Measurements from ENCODE around the gene VWA8.
"Not testable (repeated sequence)": the region's sequence is repeated elsewhere in the genome, so short reads cannot be mapped to it uniquely, and the experiment has no call there.

The VWA8 gene

GRCh38 chr13:41842036-41842620, 118.8 kb downstream of the VWA8 start:
- DNase-seq = peak; percentile 26

- DNase-seq = no peak
These were observed 123.3 kb downstream of the VWA8 start for GRCh38 chr13:41837629-41838028.

- no peak for DNase-seq
These were observed 125.0 kb downstream of the VWA8 start for GRCh38 chr13:41835871-41836270.

GRCh38 chr13:41834697-41835096, 126.2 kb downstream of the VWA8 start:
- not testable (repeated sequence) for DNase-seq

GRCh38 chr13:41833831-41834230, 127.1 kb downstream of the VWA8 start:
- DNase-seq = no peak

GRCh38 chr13:41833201-41833600, 127.7 kb downstream of the VWA8 start:
- no peak for DNase-seq

- DNase-seq = no peak
These were observed 133.2 kb downstream of the VWA8 start for GRCh38 chr13:41827507-41828213.

- no peak for DNase-seq
These were observed 135.2 kb downstream of the VWA8 start for GRCh38 chr13:41825691-41826090.

- no peak for DNase-seq
These were observed 137.4 kb downstream of the VWA8 start for GRCh38 chr13:41823476-41823875.

GRCh38 chr13:41822560-41822959, 138.3 kb downstream of the VWA8 start:
- DNase-seq = no peak

GRCh38 chr13:41821238-41821594, 139.7 kb downstream of the VWA8 start:
- DNase-seq = no peak

GRCh38 chr13:41820581-41821237, 140.2 kb downstream of the VWA8 start:
- DNase-seq = no peak

- DNase-seq = no peak
These were observed 144.9 kb downstream of the VWA8 start for GRCh38 chr13:41816057-41816456.

GRCh38 chr13:41813426-41813825, 147.5 kb downstream of the VWA8 start:
- DNase-seq = no peak

GRCh38 chr13:41812851-41813250, 148.1 kb downstream of the VWA8 start:
- DNase-seq = no peak

GRCh38 chr13:41812237-41812636, 148.7 kb downstream of the VWA8 start:
- no peak for DNase-seq

- DNase-seq = no peak
These were observed 149.3 kb downstream of the VWA8 start for GRCh38 chr13:41811588-41812021.

- no peak for DNase-seq
These were observed 150.9 kb downstream of the VWA8 start for GRCh38 chr13:41809962-41810361.

GRCh38 chr13:41803445-41803735, 157.5 kb downstream of the VWA8 start:
- not testable (repeated sequence) for DNase-seq

GRCh38 chr13:41802684-41803444, 158.0 kb downstream of the VWA8 start:
- no peak for DNase-seq

- no peak for DNase-seq
These were observed 158.7 kb downstream of the VWA8 start for GRCh38 chr13:41802043-41802683.

- no peak for DNase-seq
These were observed 169.9 kb downstream of the VWA8 start for GRCh38 chr13:41791056-41791455.

GRCh38 chr13:41788552-41788951, 172.4 kb downstream of the VWA8 start:
- no peak for DNase-seq

Data from right hindlimb (tissue), 1 donor.